K562 (cell line): ENCODE measurements around the gene DAPK1. TPM values are rescaled to one million over a fixed set of nuclear protein-coding genes. Genes with fewer than 3 reads are reported as not detected.

Source experiments
- ATAC-seq: fragments of 200-7000 bp; cut with Tn5 transposase; 3 replicates; pipeline ENCODE4 v1.9.1; 2020; ENCODE audit warnings: moderate library complexity
- BruUV-seq: library from RNA; stranded (reverse); fragments of 400-500 nt; replicated peaks from 2 replicates; lab custom pipeline; 2021; lab: Mats Ljungman, UMichigan
- CTCF ChIA-PET: fragments of 300-600 bp; formaldehyde crosslinking; extraction: SDS; loops from one replicate; lab custom pipeline; 2021; ENCODE audit warnings: low intra/inter-chr PET ratio; lab: Yijun Ruan, JAX
- POLR2A ChIA-PET: fragments of 300-600, 350-650 bp; sonication (Branson Sonifier 250); formaldehyde crosslinking; extraction: SDS; loops from one replicate; lab custom pipeline; 2021; ENCODE audit warnings: antibody characterized with exemption, inconsistent platforms; lab: Yijun Ruan, JAX
- DNase-seq, 4 experiments: peaks; one replicate each; pipeline versions ENCODE4 v3.0.0 to v3.0.0-alpha.2; 2011 to 2018; ENCODE audit warnings: low spot score in 3 of 4, mixed read lengths in 3 of 4; ENCODE audit errors: extremely low read depth in 1 of 4
- FAIRE-seq: peaks from 2 replicates; lab custom pipeline; 2011; peaks lifted over from hg19 to GRCh38; lab: Jason Lieb, UNC
- H2AFZ ChIP-seq: 2 replicates; pipeline ENCODE4 v1.6.0; 2011; ENCODE audit warnings: low read depth, low read length, control low read depth, inconsistent platforms
- H3K27ac ChIP-seq: fragments of 200-600 bp; 3 replicates; pipeline ENCODE4 v1.8.0; 2011; ENCODE audit warnings: low read depth, mild to moderate bottlenecking, control low read depth, inconsistent platforms, low read length, moderate library complexity, mixed read lengths; ENCODE audit errors: extremely low read depth
- H3K27me3 ChIP-seq, 2 experiments: fragments of 300-600 bp in 1 of 2; 2 replicates in 1 of 2; 3 replicates in 1 of 2; pipeline versions ENCODE4 v1.6.0 to v1.8.0; 2011; ENCODE audit warnings: inconsistent platforms in 2 of 2, low read length in 2 of 2, mild to moderate bottlenecking in 1 of 2, mixed read lengths in 1 of 2, moderate library complexity in 1 of 2; ENCODE audit not compliant: control insufficient read depth in 2 of 2, insufficient read depth in 2 of 2
- H3K36me3 ChIP-seq: fragments of 300-600 bp; 3 replicates; pipeline ENCODE4 v1.8.0; 2011; ENCODE audit warnings: mild to moderate bottlenecking, low read length, inconsistent platforms; ENCODE audit not compliant: control insufficient read depth, insufficient read depth
- H3K4me1 ChIP-seq, 2 experiments: fragments of 200-600 bp in 1 of 2; replicated peaks in 1 of 2; 2 replicates in 1 of 2; 3 replicates in 1 of 2; pipeline versions ENCODE4 v1.5.1 to v1.8.0; 2011; ENCODE audit warnings: inconsistent platforms in 2 of 2, low read length in 2 of 2, mild to moderate bottlenecking in 1 of 2, mixed read lengths in 1 of 2, moderate library complexity in 1 of 2; ENCODE audit not compliant: control insufficient read depth in 2 of 2, insufficient read depth in 2 of 2
- H3K4me2 ChIP-seq: 2 replicates; pipeline ENCODE4 v1.6.1; 2011; ENCODE audit warnings: low read length, control low read depth, inconsistent platforms, mixed read lengths; ENCODE audit not compliant: insufficient read depth
- H3K4me3 ChIP-seq: fragments of 200-600 bp; sonication (generic), shearing (Covaris generic); 2 replicates; pipeline ENCODE4 v1.5.1; 2016; ENCODE audit warnings: control low read depth, inconsistent platforms
- H3K79me2 ChIP-seq: fragments of 200-600 bp; 3 replicates; pipeline ENCODE4 v1.8.0; 2011; ENCODE audit warnings: low read length, inconsistent platforms; ENCODE audit not compliant: control insufficient read depth, insufficient read depth
- H3K9ac ChIP-seq, 2 experiments: 2 replicates each; pipeline versions ENCODE4 v1.6.0 to v1.6.1; 2011; ENCODE audit warnings: low read depth in 2 of 2, low read length in 2 of 2, control low read depth in 1 of 2, inconsistent platforms in 1 of 2, mild to moderate bottlenecking in 1 of 2, mixed read lengths in 1 of 2; ENCODE audit not compliant: insufficient read depth in 1 of 2
- H3K9me1 ChIP-seq: one replicate; pipeline ENCODE4 v1.6.0; 2011; ENCODE audit warnings: inconsistent platforms, mild to moderate bottlenecking, low read length, moderate library complexity; ENCODE audit not compliant: control insufficient read depth, insufficient read depth
- H3K9me3 ChIP-seq: replicated peaks from 2 replicates; pipeline ENCODE4 v1.5.1; 2011; ENCODE audit warnings: low read depth, low read length, inconsistent platforms; ENCODE audit not compliant: control insufficient read depth, insufficient read depth
- H4K20me1 ChIP-seq: replicated peaks from 2 replicates; pipeline ENCODE4 v1.6.1; 2011; ENCODE audit warnings: low read length, inconsistent platforms, mixed read lengths; ENCODE audit not compliant: control insufficient read depth, insufficient read depth
- LEF1 ChIP-seq: fragments of 450-650 bp; IDR thresholded peaks from 2 replicates; pipeline ENCODE4 v1.6.1; 2016; ENCODE audit warnings: mild to moderate bottlenecking
- MEF2D ChIP-seq: conservative IDR thresholded peaks from 2 replicates; pipeline ENCODE4 v1.6.1; 2016; ENCODE audit warnings: low read depth, missing genetic modification characterization, missing compliant biosample characterization
- NCOA2 ChIP-seq, 2 experiments: fragments of 450-650 bp; IDR thresholded peaks; 2 replicates each; pipeline ENCODE4 v1.6.1; 2018; ENCODE audit warnings: mild to moderate bottlenecking in 2 of 2, moderate library complexity in 1 of 2; ENCODE audit not compliant: partially characterized antibody in 2 of 2
- SPI1 ChIP-seq: IDR thresholded peaks from 2 replicates; pipeline ENCODE4 v1.6.1; 2011; ENCODE audit warnings: low read depth, low read length, control low read depth, borderline replicate concordance
- ZNF347 ChIP-seq: fragments of 450-650 bp; formaldehyde crosslinking; IDR thresholded peaks from 2 replicates; pipeline ENCODE4 v1.4.0; 2020; ENCODE audit warnings: low read depth, mild to moderate bottlenecking, moderate library complexity
- ZNF696 ChIP-seq: fragments of 250-450 bp; sonication (Bioruptor Pico); conservative IDR thresholded peaks from 2 replicates; pipeline ENCODE4 v1.4.0; 2020; ENCODE audit warnings: mild to moderate bottlenecking, moderate library complexity
- WGBS: fragments of 100-300 bp; shearing (Covaris generic); methylation state at CpG from one replicate; pipeline ENCODE4 v1.1.6; 2016; ENCODE audit warnings: low coverage, mixed read lengths; ENCODE audit not compliant: insufficient coverage; ENCODE audit errors: missing lambda C conversion rate; 5-methylcytosine and 5-hydroxymethylcytosine counted together
- in situ Hi-C: fragments of 300-500 bp; cut with MboI; formaldehyde crosslinking; loops from 4 replicates; pipeline ENCODE4 v1.15.0; 2018; ENCODE audit warnings: inconsistent platforms, mixed read lengths
- intact Hi-C: fragments of 100-400 bp; cut with micrococcal nuclease; formaldehyde crosslinking; loops from 2 replicates; pipeline ENCODE4 v1.14.2; 2022
- polyA plus RNA-seq, 8 experiments: library from polyadenylated mRNA; depleted of rRNA in 4 of 8; stranded (reverse) in 5 of 8; unstranded in 3 of 8; fragments of >200 nt; fragmentation: Nextera tagmentation in 2 of 8; fragmentation: Illumina TruSeq in 1 of 8; extraction: Ambion mirVana in 2 of 8; extraction: Trizol in 1 of 8; gene quantifications; 2 replicates each; pipeline versions ENCODE4 v1.2.1 to v1.2.3, GENCODE V29; 2011 to 2014; ENCODE audit warnings: inconsistent platforms in 1 of 8, missing spikeins in 1 of 8
- total RNA-seq, 7 experiments: library from RNA; depleted of rRNA in 6 of 7; stranded (reverse); fragments of >200 nt in 6 of 7; fragmentation: Illumina TruSeq in 2 of 7; extraction: Trizol in 2 of 7; gene quantifications; 2 replicates each; pipeline versions ENCODE4 v1.2.1 to v1.2.3, GENCODE V29; 2011 to 2021; ENCODE audit warnings: low replicate concordance in 1 of 7

The DAPK1 gene
- total and polyA plus RNA-seq, 9 of the 15 experiments (the other 6 are each of a cell fraction or from before 2014, with no cell fraction given) = 1.7 to 26.4 (median 15.8) TPM

- Histone ChIP-seq H2AFZ (no peak overlapping the region), H3K27me3 (no peaks in the 10 kb centered on the region), H3K27ac (no peak overlapping the region), H3K79me2 (no peaks in the 10 kb centered on the region)
- FAIRE-seq (no peak), DNase-seq (peak in 2 of 4 experiments; percentile 15 to 40)
- TF ChIP-seq SPI1 = peak; percentile 58; the same call in 1 of the 2 replicates
- TF ChIP-seq LEF1 = 0 out of 2 replicates have a peak, but pooled peaks have one; percentile 28
- no peak for TF ChIP-seq ZNF347 (CRISPR knock-in tag)
- no peak for TF ChIP-seq NCOA2 (IDR thresholded peaks at IDR 0.05; ENCODE audit: partially characterized antibody in 2 of 2)
- TF ChIP-seq ZNF696 (CRISPR knock-in tag) = no peak
- TF ChIP-seq MEF2D (tag) = no peak
- TF ChIP-seq, all 486 proteins: peak for 2
- Histone ChIP-seq H3K36me3 (peaks cover 15% of the 10 kb centered on the region; the same call in 2 of the 3 replicates), H4K20me1 (no peaks in the 10 kb centered on the region), H3K9me3 (no peaks in the 10 kb centered on the region), H3K4me2 (no peak overlapping the region), H3K9ac (no peak overlapping the region), H3K4me1 (peaks cover 21 to 41% of the 10 kb centered on the region in 2 experiments; a peak in 4 of 5 replicates), H3K4me3 (no peak overlapping the region), H3K9me1 (peaks cover 3% of the 10 kb centered on the region)
- peak; percentile 25; the same call in 2 of the 3 replicates for ATAC-seq
- intact Hi-C loops (no loop called here), in situ Hi-C loops (no loop called here)
- 14% methylated on average over 4 of the region's 5 CpGs for WGBS
- no TSS peak for BruUV-seq
- ChIA-PET CTCF (no interaction called here), POLR2A (interaction anchor here (0.6 to 1.8 kb wide), 2 partner anchors 7 to 9 kb away, joined by 3 to 7 read pairs; no protein-coding TSS in a partner anchor)
Measured at GRCh38 chr9:87710443-87710842, 212.8 kb downstream of the DAPK1 start.
